H9 (cell line): ENCODE measurements around the gene IFT172. TPM values are rescaled to one million over a fixed set of nuclear protein-coding genes. Genes with fewer than 3 reads are reported as not detected.

Experiments
- DNase-seq: peaks from one replicate; pipeline ENCODE4 v3.0.0-alpha.2; 2017
- H2AFZ ChIP-seq: one replicate; pipeline ENCODE4 v1.6.1; 2013; ENCODE audit warnings: mild to moderate bottlenecking, low read length, control low read depth, moderate library complexity
- H2AK5ac ChIP-seq: 2 replicates; pipeline ENCODE4 v1.6.1; 2013; ENCODE audit warnings: low read length, control low read depth, mixed read lengths; ENCODE audit not compliant: insufficient read length
- H2BK120ac ChIP-seq: one replicate; pipeline ENCODE4 v1.6.1; 2013; ENCODE audit warnings: low read depth, mild to moderate bottlenecking, low read length, control low read depth, inconsistent platforms; ENCODE audit not compliant: poor library complexity, severe bottlenecking
- H2BK12ac ChIP-seq: 2 replicates; pipeline ENCODE4 v1.6.1; 2013; ENCODE audit warnings: low read length, control low read depth, mixed read lengths, low read depth; ENCODE audit not compliant: insufficient read length
- H2BK15ac ChIP-seq: 2 replicates; pipeline ENCODE4 v1.6.1; 2013; ENCODE audit warnings: low read depth, low read length, control low read depth
- H2BK20ac ChIP-seq: one replicate; pipeline ENCODE4 v1.6.1; 2013; ENCODE audit warnings: low read depth, mild to moderate bottlenecking, low read length, control low read depth, inconsistent platforms; ENCODE audit not compliant: poor library complexity, severe bottlenecking
- H2BK5ac ChIP-seq: 2 replicates; pipeline ENCODE4 v1.6.1; 2013; ENCODE audit warnings: low read length, control low read depth, mixed read lengths; ENCODE audit not compliant: insufficient read length
- H3K14ac ChIP-seq: 2 replicates; pipeline ENCODE4 v1.6.1; 2013; ENCODE audit warnings: low read length, control low read depth; ENCODE audit not compliant: insufficient read depth
- H3K18ac ChIP-seq: 2 replicates; pipeline ENCODE4 v1.6.1; 2013; ENCODE audit warnings: low read depth, mild to moderate bottlenecking, mixed read lengths, low read length, control low read depth; ENCODE audit not compliant: insufficient read length
- H3K23ac ChIP-seq: 2 replicates; pipeline ENCODE4 v1.6.1; 2013; ENCODE audit warnings: low read length, control low read depth, mixed read lengths, low read depth; ENCODE audit not compliant: insufficient read length
- H3K23me2 ChIP-seq: 2 replicates; pipeline ENCODE4 v1.6.1; 2013; ENCODE audit warnings: low read depth, mild to moderate bottlenecking, mixed read lengths, low read length, control low read depth; ENCODE audit not compliant: insufficient read length, poor library complexity, severe bottlenecking
- H3K27ac ChIP-seq: 2 replicates; pipeline ENCODE4 v1.5.1; 2013; ENCODE audit warnings: low read length, control low read depth, mixed read lengths, low read depth; ENCODE audit not compliant: insufficient read length
- H3K27me3 ChIP-seq: 2 replicates; pipeline ENCODE4 v1.6.1; 2013; ENCODE audit warnings: low read length, control low read depth, inconsistent platforms; ENCODE audit not compliant: insufficient read depth
- H3K4ac ChIP-seq: 2 replicates; pipeline ENCODE4 v1.6.1; 2013; ENCODE audit warnings: low read depth, mild to moderate bottlenecking, control low read depth, inconsistent platforms, low read length, moderate library complexity
- H3K4me1 ChIP-seq: 2 replicates; pipeline ENCODE4 v1.6.1; 2013; ENCODE audit warnings: low read length, control low read depth, inconsistent platforms; ENCODE audit not compliant: insufficient read depth
- H3K4me2 ChIP-seq: 2 replicates; pipeline ENCODE4 v1.6.1; 2013; ENCODE audit warnings: low read length, control low read depth, mixed read lengths; ENCODE audit not compliant: insufficient read length, insufficient read depth
- H3K56ac ChIP-seq: 2 replicates; pipeline ENCODE4 v1.6.1; 2013; ENCODE audit warnings: low read depth, mild to moderate bottlenecking, mixed read lengths, low read length, control low read depth; ENCODE audit not compliant: insufficient read length
- H3K79me1 ChIP-seq: 2 replicates; pipeline ENCODE4 v1.6.1; 2013; ENCODE audit warnings: low read depth, mild to moderate bottlenecking, moderate library complexity, low read length, control low read depth, inconsistent platforms; ENCODE audit not compliant: insufficient read depth, poor library complexity, severe bottlenecking
- H3K79me2 ChIP-seq: 2 replicates; pipeline ENCODE4 v1.6.1; 2013; ENCODE audit warnings: low read length, control low read depth, inconsistent platforms; ENCODE audit not compliant: insufficient read depth
- H3K9ac ChIP-seq: 2 replicates; pipeline ENCODE4 v1.6.1; 2013; ENCODE audit warnings: low read length, control low read depth, mixed read lengths; ENCODE audit not compliant: insufficient read length; ENCODE audit errors: extremely low read depth
- H3K9me3 ChIP-seq: one replicate; pipeline ENCODE4 v1.6.1; 2013; ENCODE audit warnings: low read depth, low read length, inconsistent platforms; ENCODE audit not compliant: control insufficient read depth
- H3T11ph ChIP-seq: one replicate; pipeline ENCODE4 v1.6.1; 2013; ENCODE audit warnings: mild to moderate bottlenecking, low read length, control low read depth, inconsistent platforms
- H4K20me1 ChIP-seq: one replicate; pipeline ENCODE4 v1.6.1; 2013; ENCODE audit not compliant: control insufficient read depth, insufficient read length, insufficient read depth
- H4K5ac ChIP-seq: 2 replicates; pipeline ENCODE4 v1.6.1; 2013; ENCODE audit warnings: low read depth, mild to moderate bottlenecking, mixed read lengths, low read length, control low read depth; ENCODE audit not compliant: insufficient read length
- H4K8ac ChIP-seq: replicated peaks from 2 replicates; pipeline ENCODE4 v1.6.1; 2013; ENCODE audit warnings: low read length, control low read depth, mixed read lengths, low read depth; ENCODE audit not compliant: insufficient read length
- H4K91ac ChIP-seq: 2 replicates; pipeline ENCODE4 v1.6.1; 2013; ENCODE audit warnings: low read depth, mild to moderate bottlenecking, moderate library complexity, mixed read lengths, low read length, control low read depth; ENCODE audit not compliant: insufficient read length
- H3K27ac Mint-ChIP-seq, 3 experiments: 2 replicates in 2 of 3; 3 replicates in 1 of 3; pipeline ENCODE4 v1.8.0; 2020 to 2021; ENCODE audit warnings: mixed read lengths in 3 of 3, mild to moderate bottlenecking in 1 of 3, moderate library complexity in 1 of 3
- H3K27me3 Mint-ChIP-seq: 2 replicates; pipeline ENCODE4 v1.8.0; 2021; ENCODE audit warnings: low read depth, mild to moderate bottlenecking, moderate library complexity, mixed read lengths
- H3K36me3 Mint-ChIP-seq, 3 experiments: 2 replicates in 2 of 3; 3 replicates in 1 of 3; pipeline ENCODE4 v1.8.0; 2020 to 2021; ENCODE audit warnings: low read depth in 3 of 3, mixed read lengths in 3 of 3; ENCODE audit not compliant: insufficient read depth in 1 of 3
- H3K4me1 Mint-ChIP-seq, 2 experiments: 2 replicates each; pipeline ENCODE4 v1.8.0; 2020; ENCODE audit warnings: mixed read lengths in 2 of 2
- H3K4me3 Mint-ChIP-seq, 2 experiments: 2 replicates in 1 of 2; 3 replicates in 1 of 2; pipeline ENCODE4 v1.8.0; 2020 to 2021; ENCODE audit warnings: mild to moderate bottlenecking in 2 of 2, mixed read lengths in 2 of 2, moderate library complexity in 1 of 2
- H3K9me3 Mint-ChIP-seq, 2 experiments: 2 replicates in 1 of 2; 3 replicates in 1 of 2; pipeline ENCODE4 v1.8.0; 2020; ENCODE audit warnings: mild to moderate bottlenecking in 2 of 2, mixed read lengths in 2 of 2, moderate library complexity in 1 of 2
- CTCF ChIP-seq: fragments of 200-600 bp; sonication (generic); conservative IDR thresholded peaks from 3 replicates; pipeline ENCODE4 v1.8.0; 2021; ENCODE audit warnings: antibody characterized with exemption, mild to moderate bottlenecking
- WGBS: extraction: QIAGEN DNeasy Blood & Tissue Kit; methylation state at CpG from one replicate; pipeline ENCODE4 v1.1.7; 2013; ENCODE audit warnings: missing lambda C conversion rate, low lambda C conversion rate, mixed read lengths; ENCODE audit not compliant: insufficient read length; ENCODE audit errors: extremely low coverage; 5-methylcytosine and 5-hydroxymethylcytosine counted together
- total RNA-seq: library from RNA; stranded (reverse); gene quantifications from 2 replicates; pipeline ENCODE4 v1.2.1, GENCODE V29; 2021

IFT172 gene
- total RNA-seq, 1 experiment from 2014 or later, result 15.5 TPM

- no peak within 1 kb of the TSS for H2BK20ac ChIP-seq
- no peak within 1 kb of the TSS for H4K91ac ChIP-seq
- H3K18ac ChIP-seq, result peak within 1 kb of the TSS; percentile 50
- H3K4me1 ChIP-seq, result no peaks in the 10 kb centered on the region
- no peak within 1 kb of the TSS for H2BK120ac ChIP-seq
- Mint-ChIP-seq H3K4me3 (peak within 1 kb of the TSS; percentile 92 to 93), H3K27me3 (no peaks in the 10 kb centered on the region), H3K36me3 (peaks cover 3 to 12% (median 4%) of the 10 kb centered on the region in 3 experiments; a peak in 5 of 7 replicates), H3K27ac (peak within 1 kb of the TSS; percentile 84 to 97 (median 95)), H3K9me3 (no peaks in the 10 kb centered on the region), H3K4me1 (peaks cover 18 to 20% of the 10 kb centered on the region in 2 experiments)
- H3K79me2 ChIP-seq, result peaks cover 6% of the 10 kb centered on the region; the same call in 1 of the 2 replicates
- H3K27me3 ChIP-seq, result no peaks in the 10 kb centered on the region
- H3K56ac ChIP-seq, result no peak within 1 kb of the TSS
- DNase-seq, result peak; percentile 92
- peaks cover 3% of the 10 kb centered on the region for H3K23me2 ChIP-seq
- peak within 1 kb of the TSS; percentile 78 for H3K4me2 ChIP-seq
- no peak within 1 kb of the TSS for H2BK5ac ChIP-seq
- peak within 1 kb of the TSS; percentile 85 for H3K14ac ChIP-seq
- no peak within 1 kb of the TSS for H2AFZ ChIP-seq
- no peak within 1 kb of the TSS for H4K5ac ChIP-seq
- H3K4ac ChIP-seq, result no peak within 1 kb of the TSS
- H3K23ac ChIP-seq, result no peak within 1 kb of the TSS
- no peak for TF ChIP-seq CTCF
- no peak within 1 kb of the TSS for H3T11ph ChIP-seq
- H2BK12ac ChIP-seq, result no peak within 1 kb of the TSS
- H3K79me1 ChIP-seq, result peaks cover 6% of the 10 kb centered on the region
- H3K9me3 ChIP-seq, result no peaks in the 10 kb centered on the region
- no peak within 1 kb of the TSS for H2AK5ac ChIP-seq
- WGBS, result no CpG with 5 or more reads among the region's 75 CpGs
- peak within 1 kb of the TSS; percentile 85 for H4K8ac ChIP-seq
- H3K27ac ChIP-seq, result peak within 1 kb of the TSS; percentile 21
- peak within 1 kb of the TSS; percentile 76 for H3K9ac ChIP-seq
- H4K20me1 ChIP-seq, result no peaks in the 10 kb centered on the region
- H2BK15ac ChIP-seq, result no peak within 1 kb of the TSS
Measured at GRCh38 chr2:27428213-27428977, 61.1 kb downstream of the IFT172 start, which contains the start of gene NRBP1. Gene NRBP1, plus strand, starts transcription at chr2:27428631. Its CDS starts 4,643 bp downstream, at chr2:27433274.
